Heart left ventricle (tissue), 13 donors: ENCODE results near the gene TOX2.

Experiments used
- POLR2A ChIP-seq, 2 donors: fragments of 450-650 bp; IDR thresholded peaks; one replicate each; pipeline ENCODE4 v1.6.1; 2017; ENCODE audit warnings: antibody characterized with exemption in 2 of 2, mild to moderate bottlenecking in 2 of 2, moderate library complexity in 2 of 2
- TF ChIP-seq, protein P1 (sequence below), 12 donors: fragments of 200-600 bp; sonication (generic) in 4 of 12; IDR thresholded peaks; one replicate each; pipeline versions ENCODE4 v1.5.0 to v1.8.0; 2018 to 2022; ENCODE audit warnings: antibody characterized with exemption in 12 of 12, mild to moderate bottlenecking in 5 of 12
- donor health status: ischemic (EF 13 %, LVEDD 7.1; RV severe dilation, severe dysfunction).
- donor health status: DM: no; HTN: yes; CAD: no.
- donor health status: DM: no; HTN: no; CAD: no.
- donor health status: ischemic (EF 25% LVEDD 6.9; RV normal size, moderate dysfunction).
- donor health status: ischemic (EF 25% LVEDD 5.7; RV mildly dilated, moderate dysfunction).
- donor health status: ischemic (EF 35%, LVEDD 5.7; RV mildly dilated, moderate dysfunction).
- donor health status: nonischemic (EF 11% LVEDD 7.7; RV severe dilation, severe dysfunction).
- donor health status: DM: yes; HTN: yes; CAD: no.
- donor health status: PGD.
- donor health status: ischemic (EF 29% LVEDD 5.4; RV normal size, mild dysfunction).
- donor health status: nonischemic (EF 23%, LVEDD 6.1; RV moderate dilation, normal function).

- no peak for TF ChIP-seq POLR2A (IDR thresholded peaks at IDR 0.05)
- TF ChIP-seq, protein P1, sequence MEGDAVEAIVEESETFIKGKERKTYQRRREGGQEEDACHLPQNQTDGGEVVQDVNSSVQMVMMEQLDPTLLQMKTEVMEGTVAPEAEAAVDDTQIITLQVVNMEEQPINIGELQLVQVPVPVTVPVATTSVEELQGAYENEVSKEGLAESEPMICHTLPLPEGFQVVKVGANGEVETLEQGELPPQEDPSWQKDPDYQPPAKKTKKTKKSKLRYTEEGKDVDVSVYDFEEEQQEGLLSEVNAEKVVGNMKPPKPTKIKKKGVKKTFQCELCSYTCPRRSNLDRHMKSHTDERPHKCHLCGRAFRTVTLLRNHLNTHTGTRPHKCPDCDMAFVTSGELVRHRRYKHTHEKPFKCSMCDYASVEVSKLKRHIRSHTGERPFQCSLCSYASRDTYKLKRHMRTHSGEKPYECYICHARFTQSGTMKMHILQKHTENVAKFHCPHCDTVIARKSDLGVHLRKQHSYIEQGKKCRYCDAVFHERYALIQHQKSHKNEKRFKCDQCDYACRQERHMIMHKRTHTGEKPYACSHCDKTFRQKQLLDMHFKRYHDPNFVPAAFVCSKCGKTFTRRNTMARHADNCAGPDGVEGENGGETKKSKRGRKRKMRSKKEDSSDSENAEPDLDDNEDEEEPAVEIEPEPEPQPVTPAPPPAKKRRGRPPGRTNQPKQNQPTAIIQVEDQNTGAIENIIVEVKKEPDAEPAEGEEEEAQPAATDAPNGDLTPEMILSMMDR (IDR thresholded peaks at IDR 0.05) = no peak
These were observed 91.0 kb downstream of the TOX2 start for GRCh38 chr20:44005661-44006060.
